VCaP (cell line): ENCODE data around the gene IL15.

Experiments used
- H3K27ac ChIP-seq: fragments of 450-650 bp; 2 replicates; pipeline ENCODE4 v1.5.1; 2017
- CTCF ChIP-seq: fragments of 450-650 bp; conservative IDR thresholded peaks from 2 replicates; pipeline ENCODE4 v1.5.1; 2017; ENCODE audit warnings: mild to moderate bottlenecking, moderate library complexity

The IL15 gene

GRCh38 chr4:141638230-141638629, 1.8 kb downstream of the IL15 start:
- H3K27ac ChIP-seq, result no peak overlapping the region
- no peak for TF ChIP-seq CTCF

GRCh38 chr4:141640696-141641095, 4.3 kb downstream of the IL15 start:
- TF ChIP-seq CTCF, result no peak
- no peak overlapping the region for H3K27ac ChIP-seq

DNA sequence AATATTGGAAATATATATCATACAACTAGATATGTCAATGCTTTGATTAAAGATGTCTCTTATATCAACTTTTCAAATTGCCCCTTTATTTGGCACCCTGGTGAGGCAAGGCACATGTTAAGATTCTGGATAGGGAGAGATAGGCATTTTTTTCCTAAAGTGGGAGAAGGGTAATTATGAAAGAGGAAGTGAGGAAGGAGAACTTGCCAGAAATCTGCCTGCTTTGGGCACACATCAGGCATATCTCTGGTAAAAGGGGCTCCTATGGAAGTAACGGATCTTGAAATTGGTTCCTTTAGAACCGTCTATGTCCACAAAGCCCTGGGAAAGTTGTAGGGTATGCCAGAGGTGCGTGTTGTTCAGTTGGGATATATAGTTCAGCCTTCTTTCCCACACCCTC, 5.7 kb downstream of the IL15 start:
- no peak for TF ChIP-seq CTCF
- H3K27ac ChIP-seq, result no peak overlapping the region

DNA sequence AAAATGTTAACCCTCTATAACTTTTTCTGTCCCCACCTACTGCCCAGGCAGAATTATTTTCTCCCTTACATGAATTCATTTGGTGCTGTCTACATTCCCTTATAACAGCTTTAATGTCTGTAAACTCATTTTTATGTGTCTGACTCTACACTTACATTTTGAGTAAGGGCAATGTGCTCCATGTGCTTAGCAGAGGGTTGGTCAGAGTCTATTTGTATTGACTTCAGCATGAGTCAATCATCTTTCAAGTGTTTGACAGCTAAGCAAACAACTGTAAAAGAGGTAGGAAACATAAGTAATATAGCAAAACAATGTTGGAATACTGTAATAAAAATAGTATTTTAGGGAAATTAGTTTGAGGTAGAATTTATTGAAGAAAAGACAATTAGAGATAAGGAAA, 6.3 kb downstream of the IL15 start:
- H3K27ac ChIP-seq, result no peak overlapping the region
- no peak for TF ChIP-seq CTCF

- no peak for TF ChIP-seq CTCF
- H3K27ac ChIP-seq, result no peak overlapping the region
Measured at GRCh38 chr4:141643557-141643956, 7.2 kb downstream of the IL15 start.

DNA sequence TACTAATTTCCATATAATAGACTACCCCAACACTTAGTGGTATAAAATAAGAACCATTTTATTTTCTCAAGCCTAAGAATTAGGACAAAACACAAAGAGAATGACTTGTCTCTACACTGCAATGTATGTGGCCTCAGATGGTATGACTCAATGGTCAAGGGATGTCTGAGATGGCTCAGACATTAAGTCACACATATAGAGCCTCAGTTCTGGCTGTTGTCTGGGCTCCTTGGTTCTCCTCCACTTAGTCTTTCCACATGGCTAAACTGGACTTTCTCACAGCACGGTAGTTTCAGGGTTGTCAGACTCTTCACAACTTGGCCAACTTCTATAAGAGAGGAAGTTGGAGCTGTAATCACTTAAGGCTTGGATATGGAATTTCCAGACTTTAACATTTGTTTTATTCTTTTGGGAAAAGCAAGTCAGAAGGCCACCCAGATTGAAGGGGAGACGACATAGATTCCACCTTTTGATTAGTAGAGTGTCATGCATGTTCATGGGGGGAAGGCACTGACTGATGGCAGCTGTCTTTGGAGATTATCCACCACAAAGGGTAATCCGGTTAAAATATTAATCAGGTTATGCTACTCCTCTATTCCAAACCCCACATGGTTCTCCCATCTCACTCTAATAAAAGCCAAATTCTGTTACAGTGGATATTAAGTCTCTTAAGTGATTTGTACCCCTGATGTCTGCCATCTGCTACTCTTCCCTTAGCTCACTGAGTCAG, 9.4 kb downstream of the IL15 start:
- H3K27ac ChIP-seq, result no peak overlapping the region
- no peak for TF ChIP-seq CTCF

- TF ChIP-seq CTCF, result no peak
Measured at GRCh38 chr4:141646969-141647368, 10.6 kb downstream of the IL15 start.

More at GRCh38 chr4:141646969-141647368, 10.6 kb downstream of the IL15 start:
- H3K27ac ChIP-seq, result no peak overlapping the region
